WTC11 (cell line): Measurements from ENCODE around the gene BICD1. TPM values are rescaled to one million over a fixed set of nuclear protein-coding genes. Genes with fewer than 3 reads are reported as not detected.

Source experiments
- ATAC-seq: fragments of 200-7000 bp; cut with Tn5 transposase; 2 replicates; pipeline ENCODE4 v1.10.0; 2021; ENCODE audit warnings: mild to moderate bottlenecking, moderate library complexity
- CTCF ChIA-PET: fragments of 300-600 bp; sonication (Branson Sonifier 250); formaldehyde crosslinking; loops from one replicate; lab custom pipeline; 2021; ENCODE audit warnings: antibody characterized with exemption; lab: Charles Lee
- POLR2A ChIA-PET: fragments of 350-600 bp; sonication (Branson Sonifier 250); formaldehyde crosslinking; loops from one replicate; lab custom pipeline; 2021; ENCODE audit warnings: antibody characterized with exemption; lab: Charles Lee
- DNase-seq: peaks from one replicate; pipeline ENCODE4 v3.0.0; 2021; ENCODE audit warnings: low spot score
- H3K27ac Mint-ChIP-seq: 2 replicates; pipeline ENCODE4 v1.8.0; 2021; ENCODE audit warnings: mixed read lengths
- H3K27me3 Mint-ChIP-seq: 2 replicates; pipeline ENCODE4 v1.8.0; 2021; ENCODE audit warnings: low read depth, mild to moderate bottlenecking, moderate library complexity, mixed read lengths
- H3K36me3 Mint-ChIP-seq: 2 replicates; pipeline ENCODE4 v1.8.0; 2021; ENCODE audit warnings: mixed read lengths
- H3K4me1 Mint-ChIP-seq: 2 replicates; pipeline ENCODE4 v1.8.0; 2022; ENCODE audit warnings: mixed read lengths
- H3K4me3 Mint-ChIP-seq: 2 replicates; pipeline ENCODE4 v1.8.0; 2021; ENCODE audit warnings: mild to moderate bottlenecking, moderate library complexity, mixed read lengths
- H3K9me3 Mint-ChIP-seq: 2 replicates; pipeline ENCODE4 v1.8.0; 2021; ENCODE audit warnings: mixed read lengths
- CREB1 ChIP-seq: sonication (generic); formaldehyde crosslinking; IDR thresholded peaks from 2 replicates; pipeline ENCODE4 v1.8.0; 2023; ENCODE audit warnings: mild to moderate bottlenecking, missing genetic modification reagents
- EMX1 ChIP-seq: fragments of 250-450 bp; sonication (Bioruptor Pico); IDR thresholded peaks from 2 replicates; pipeline ENCODE4 v1.8.0; 2021; ENCODE audit warnings: mild to moderate bottlenecking
- ETV6 ChIP-seq: sonication (generic); formaldehyde crosslinking; IDR thresholded peaks from 2 replicates; pipeline ENCODE4 v1.8.1; 2022; ENCODE audit warnings: mild to moderate bottlenecking, missing genetic modification reagents
- FOXK1 ChIP-seq: sonication (generic); formaldehyde crosslinking; IDR thresholded peaks from 2 replicates; pipeline ENCODE4 v1.8.0; 2022; ENCODE audit warnings: mild to moderate bottlenecking, moderate library complexity, missing genetic modification reagents
- GABPB1 ChIP-seq: sonication (generic); formaldehyde crosslinking; IDR thresholded peaks from 2 replicates; pipeline ENCODE4 v1.8.1; 2023; ENCODE audit warnings: mild to moderate bottlenecking, missing genetic modification reagents
- JUN ChIP-seq: sonication (generic); formaldehyde crosslinking; IDR thresholded peaks from 2 replicates; pipeline ENCODE4 v1.8.0; 2023; ENCODE audit warnings: mild to moderate bottlenecking, missing genetic modification reagents
- NR1H2 ChIP-seq: sonication (generic); formaldehyde crosslinking; IDR thresholded peaks from 2 replicates; pipeline ENCODE4 v1.9.0; 2021; ENCODE audit warnings: mild to moderate bottlenecking, moderate library complexity, missing genetic modification reagents
- NR3C1 ChIP-seq: sonication (generic); formaldehyde crosslinking; conservative IDR thresholded peaks from 2 replicates; pipeline ENCODE4 v1.8.1; 2023; ENCODE audit warnings: low read depth, mild to moderate bottlenecking, missing genetic modification reagents
- SP1 ChIP-seq: sonication (generic); formaldehyde crosslinking; conservative IDR thresholded peaks from 2 replicates; pipeline ENCODE4 v1.8.1; 2022; ENCODE audit warnings: missing genetic modification reagents
- TEAD1 ChIP-seq: sonication (generic); formaldehyde crosslinking; IDR thresholded peaks from 2 replicates; pipeline ENCODE4 v1.8.0; 2022; ENCODE audit warnings: mild to moderate bottlenecking, missing genetic modification reagents
- TEAD4 ChIP-seq: sonication (generic); formaldehyde crosslinking; IDR thresholded peaks from 2 replicates; pipeline ENCODE4 v1.8.0; 2022; ENCODE audit warnings: mild to moderate bottlenecking, missing genetic modification reagents
- ZNF396 ChIP-seq: fragments of 250-450 bp; sonication (Bioruptor Pico); IDR thresholded peaks from 2 replicates; pipeline ENCODE4 v1.8.0; 2021; ENCODE audit warnings: mild to moderate bottlenecking, moderate library complexity, borderline replicate concordance
- total RNA-seq: library from RNA; stranded (reverse); gene quantifications from 3 replicates; pipeline ENCODE4 v1.2.3, GENCODE V29; 2021
- TF ChIP-seq, protein P1 (sequence below): sonication (generic); formaldehyde crosslinking; IDR thresholded peaks from 2 replicates; pipeline ENCODE4 v1.8.1; 2023; ENCODE audit warnings: mild to moderate bottlenecking, missing genetic modification reagents
- TF ChIP-seq, protein P2 (sequence below): sonication (generic); formaldehyde crosslinking; IDR thresholded peaks from 2 replicates; pipeline ENCODE4 v1.8.1; 2022; ENCODE audit warnings: mild to moderate bottlenecking, moderate library complexity, missing genetic modification reagents
- TF ChIP-seq, protein P3 (sequence below): sonication (generic); formaldehyde crosslinking; IDR thresholded peaks from 2 replicates; pipeline ENCODE4 v1.8.0; 2022; ENCODE audit warnings: mild to moderate bottlenecking, missing genetic modification reagents
- TF ChIP-seq, protein P4 (sequence below): sonication (generic); formaldehyde crosslinking; IDR thresholded peaks from 2 replicates; pipeline ENCODE4 v1.8.1; 2023; ENCODE audit warnings: mild to moderate bottlenecking, missing genetic modification reagents, borderline replicate concordance
- TF ChIP-seq, protein P5 (sequence below): sonication (generic); formaldehyde crosslinking; IDR thresholded peaks from 2 replicates; pipeline ENCODE4 v1.8.0; 2022; ENCODE audit warnings: missing genetic modification reagents
- TF ChIP-seq, protein P6 (sequence below): fragments of 250-450 bp; sonication (Bioruptor Pico); IDR thresholded peaks from 2 replicates; pipeline ENCODE4 v1.9.0; 2021; ENCODE audit warnings: mild to moderate bottlenecking
- TF ChIP-seq, protein P7 (sequence below): sonication (generic); formaldehyde crosslinking; IDR thresholded peaks from 2 replicates; pipeline ENCODE4 v1.8.0; 2022; ENCODE audit warnings: mild to moderate bottlenecking, missing genetic modification reagents
- TF ChIP-seq, protein P8 (sequence below): fragments of 250-450 bp; sonication (Bioruptor Pico); IDR thresholded peaks from 2 replicates; pipeline ENCODE4 v1.9.0; 2021; ENCODE audit warnings: mild to moderate bottlenecking

BICD1 gene
- total RNA-seq, 1 experiment from 2014 or later = 69.4 TPM

DNA sequence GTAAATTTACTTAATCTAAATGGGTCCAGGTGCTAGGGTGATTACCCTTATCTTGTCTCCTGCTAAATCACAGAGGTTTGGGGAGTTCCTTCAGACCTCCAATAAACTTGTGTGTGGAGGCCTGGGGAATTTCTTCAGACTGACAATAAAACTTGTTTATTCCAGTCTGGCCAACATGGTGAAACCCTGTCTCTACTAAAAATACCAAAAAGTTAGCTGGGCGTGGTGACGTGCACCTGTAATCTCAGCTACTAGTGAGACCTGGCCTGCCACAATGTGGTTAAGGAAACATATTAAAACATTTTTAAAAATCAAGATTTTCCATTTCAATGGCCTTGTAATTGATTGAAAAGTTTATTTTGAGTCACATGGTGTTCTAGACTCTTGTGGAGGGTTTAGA is 165.8 kb downstream of the BICD1 start:
- Mint-ChIP-seq H3K4me3 (no peak overlapping the region), H3K36me3 (no peaks in the 10 kb centered on the region), H3K27ac (no peak overlapping the region; the same call in none of the 2 replicates), H3K4me1 (peaks cover 37% of the 10 kb centered on the region), H3K27me3 (no peaks in the 10 kb centered on the region), H3K9me3 (no peaks in the 10 kb centered on the region)
- ATAC-seq (no peak), DNase-seq (no peak)
- ChIA-PET CTCF (interaction anchor here (1.7 kb wide), 1 partner anchor 11 kb away, joined by 8 read pairs; no protein-coding TSS in a partner anchor), POLR2A (no interaction called here)
- TF ChIP-seq NR1H2 (no peak), EMX1 (no peak), JUN (CRISPR knock-in tag) (no peak), ETV6 (CRISPR knock-in tag) (no peak), FOXK1 (CRISPR knock-in tag) (no peak)
- TF ChIP-seq, protein P1, sequence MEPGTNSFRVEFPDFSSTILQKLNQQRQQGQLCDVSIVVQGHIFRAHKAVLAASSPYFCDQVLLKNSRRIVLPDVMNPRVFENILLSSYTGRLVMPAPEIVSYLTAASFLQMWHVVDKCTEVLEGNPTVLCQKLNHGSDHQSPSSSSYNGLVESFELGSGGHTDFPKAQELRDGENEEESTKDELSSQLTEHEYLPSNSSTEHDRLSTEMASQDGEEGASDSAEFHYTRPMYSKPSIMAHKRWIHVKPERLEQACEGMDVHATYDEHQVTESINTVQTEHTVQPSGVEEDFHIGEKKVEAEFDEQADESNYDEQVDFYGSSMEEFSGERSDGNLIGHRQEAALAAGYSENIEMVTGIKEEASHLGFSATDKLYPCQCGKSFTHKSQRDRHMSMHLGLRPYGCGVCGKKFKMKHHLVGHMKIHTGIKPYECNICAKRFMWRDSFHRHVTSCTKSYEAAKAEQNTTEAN (CRISPR knock-in tag) = no peak

DNA sequence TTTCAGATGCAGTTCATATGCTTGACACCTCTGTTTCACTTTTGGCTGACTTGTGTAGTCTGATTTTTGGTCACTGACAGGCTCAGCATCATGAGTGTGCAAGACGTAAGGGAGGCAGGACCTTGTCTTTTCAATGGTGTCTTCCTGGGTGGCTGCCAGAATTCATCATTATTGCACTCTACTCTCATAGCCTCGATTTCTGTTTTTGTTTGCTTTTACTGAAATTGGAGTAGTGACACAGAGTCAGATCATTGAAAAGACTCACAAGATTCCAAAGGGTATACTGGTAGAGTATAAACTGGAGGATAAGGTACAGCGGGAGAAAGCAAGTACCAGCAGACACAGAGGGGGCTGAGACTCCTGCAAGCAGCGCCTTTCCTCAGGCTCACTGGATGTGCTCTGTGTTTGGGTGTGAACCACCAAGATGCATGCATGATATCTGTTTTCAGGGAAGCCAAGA is 166.4 kb downstream of the BICD1 start:
- Mint-ChIP-seq H3K27me3 (no peaks in the 10 kb centered on the region), H3K36me3 (no peaks in the 10 kb centered on the region), H3K9me3 (no peaks in the 10 kb centered on the region), H3K4me1 (peaks cover 37% of the 10 kb centered on the region), H3K27ac (peak overlapping the region; percentile 86), H3K4me3 (no peak overlapping the region)
- ChIA-PET POLR2A (interaction anchor here (0.6 kb wide), 1 partner anchor 239 kb away, joined by 3 read pairs; no protein-coding TSS in a partner anchor), CTCF (interaction anchor here (0.6 to 1.7 kb wide), 2 partner anchors 11 to 35 kb away, joined by 3 to 5 read pairs; no protein-coding TSS in a partner anchor)
- ATAC-seq (peak; percentile 10; the same call in 1 of the 2 replicates), DNase-seq (no peak)
- TF ChIP-seq, protein P2, sequence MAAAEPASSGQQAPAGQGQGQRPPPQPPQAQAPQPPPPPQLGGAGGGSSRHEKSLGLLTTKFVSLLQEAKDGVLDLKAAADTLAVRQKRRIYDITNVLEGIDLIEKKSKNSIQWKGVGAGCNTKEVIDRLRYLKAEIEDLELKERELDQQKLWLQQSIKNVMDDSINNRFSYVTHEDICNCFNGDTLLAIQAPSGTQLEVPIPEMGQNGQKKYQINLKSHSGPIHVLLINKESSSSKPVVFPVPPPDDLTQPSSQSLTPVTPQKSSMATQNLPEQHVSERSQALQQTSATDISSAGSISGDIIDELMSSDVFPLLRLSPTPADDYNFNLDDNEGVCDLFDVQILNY (CRISPR knock-in tag) = no peak
- TF ChIP-seq, protein P3, sequence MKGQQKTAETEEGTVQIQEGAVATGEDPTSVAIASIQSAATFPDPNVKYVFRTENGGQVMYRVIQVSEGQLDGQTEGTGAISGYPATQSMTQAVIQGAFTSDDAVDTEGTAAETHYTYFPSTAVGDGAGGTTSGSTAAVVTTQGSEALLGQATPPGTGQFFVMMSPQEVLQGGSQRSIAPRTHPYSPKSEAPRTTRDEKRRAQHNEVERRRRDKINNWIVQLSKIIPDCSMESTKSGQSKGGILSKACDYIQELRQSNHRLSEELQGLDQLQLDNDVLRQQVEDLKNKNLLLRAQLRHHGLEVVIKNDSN = no peak
- TF ChIP-seq, protein P4, sequence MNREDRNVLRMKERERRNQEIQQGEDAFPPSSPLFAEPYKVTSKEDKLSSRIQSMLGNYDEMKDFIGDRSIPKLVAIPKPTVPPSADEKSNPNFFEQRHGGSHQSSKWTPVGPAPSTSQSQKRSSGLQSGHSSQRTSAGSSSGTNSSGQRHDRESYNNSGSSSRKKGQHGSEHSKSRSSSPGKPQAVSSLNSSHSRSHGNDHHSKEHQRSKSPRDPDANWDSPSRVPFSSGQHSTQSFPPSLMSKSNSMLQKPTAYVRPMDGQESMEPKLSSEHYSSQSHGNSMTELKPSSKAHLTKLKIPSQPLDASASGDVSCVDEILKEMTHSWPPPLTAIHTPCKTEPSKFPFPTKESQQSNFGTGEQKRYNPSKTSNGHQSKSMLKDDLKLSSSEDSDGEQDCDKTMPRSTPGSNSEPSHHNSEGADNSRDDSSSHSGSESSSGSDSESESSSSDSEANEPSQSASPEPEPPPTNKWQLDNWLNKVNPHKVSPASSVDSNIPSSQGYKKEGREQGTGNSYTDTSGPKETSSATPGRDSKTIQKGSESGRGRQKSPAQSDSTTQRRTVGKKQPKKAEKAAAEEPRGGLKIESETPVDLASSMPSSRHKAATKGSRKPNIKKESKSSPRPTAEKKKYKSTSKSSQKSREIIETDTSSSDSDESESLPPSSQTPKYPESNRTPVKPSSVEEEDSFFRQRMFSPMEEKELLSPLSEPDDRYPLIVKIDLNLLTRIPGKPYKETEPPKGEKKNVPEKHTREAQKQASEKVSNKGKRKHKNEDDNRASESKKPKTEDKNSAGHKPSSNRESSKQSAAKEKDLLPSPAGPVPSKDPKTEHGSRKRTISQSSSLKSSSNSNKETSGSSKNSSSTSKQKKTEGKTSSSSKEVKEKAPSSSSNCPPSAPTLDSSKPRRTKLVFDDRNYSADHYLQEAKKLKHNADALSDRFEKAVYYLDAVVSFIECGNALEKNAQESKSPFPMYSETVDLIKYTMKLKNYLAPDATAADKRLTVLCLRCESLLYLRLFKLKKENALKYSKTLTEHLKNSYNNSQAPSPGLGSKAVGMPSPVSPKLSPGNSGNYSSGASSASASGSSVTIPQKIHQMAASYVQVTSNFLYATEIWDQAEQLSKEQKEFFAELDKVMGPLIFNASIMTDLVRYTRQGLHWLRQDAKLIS (CRISPR knock-in tag) = no peak
- TF ChIP-seq CREB1 (CRISPR knock-in tag) (no peak), ETV6 (CRISPR knock-in tag) (no peak), ZNF396 (no peak), SP1 (no peak), TEAD1 (no peak), GABPB1 (no peak), NR3C1 (no peak), TEAD4 (no peak), NR1H2 (no peak)
- TF ChIP-seq, protein P5, sequence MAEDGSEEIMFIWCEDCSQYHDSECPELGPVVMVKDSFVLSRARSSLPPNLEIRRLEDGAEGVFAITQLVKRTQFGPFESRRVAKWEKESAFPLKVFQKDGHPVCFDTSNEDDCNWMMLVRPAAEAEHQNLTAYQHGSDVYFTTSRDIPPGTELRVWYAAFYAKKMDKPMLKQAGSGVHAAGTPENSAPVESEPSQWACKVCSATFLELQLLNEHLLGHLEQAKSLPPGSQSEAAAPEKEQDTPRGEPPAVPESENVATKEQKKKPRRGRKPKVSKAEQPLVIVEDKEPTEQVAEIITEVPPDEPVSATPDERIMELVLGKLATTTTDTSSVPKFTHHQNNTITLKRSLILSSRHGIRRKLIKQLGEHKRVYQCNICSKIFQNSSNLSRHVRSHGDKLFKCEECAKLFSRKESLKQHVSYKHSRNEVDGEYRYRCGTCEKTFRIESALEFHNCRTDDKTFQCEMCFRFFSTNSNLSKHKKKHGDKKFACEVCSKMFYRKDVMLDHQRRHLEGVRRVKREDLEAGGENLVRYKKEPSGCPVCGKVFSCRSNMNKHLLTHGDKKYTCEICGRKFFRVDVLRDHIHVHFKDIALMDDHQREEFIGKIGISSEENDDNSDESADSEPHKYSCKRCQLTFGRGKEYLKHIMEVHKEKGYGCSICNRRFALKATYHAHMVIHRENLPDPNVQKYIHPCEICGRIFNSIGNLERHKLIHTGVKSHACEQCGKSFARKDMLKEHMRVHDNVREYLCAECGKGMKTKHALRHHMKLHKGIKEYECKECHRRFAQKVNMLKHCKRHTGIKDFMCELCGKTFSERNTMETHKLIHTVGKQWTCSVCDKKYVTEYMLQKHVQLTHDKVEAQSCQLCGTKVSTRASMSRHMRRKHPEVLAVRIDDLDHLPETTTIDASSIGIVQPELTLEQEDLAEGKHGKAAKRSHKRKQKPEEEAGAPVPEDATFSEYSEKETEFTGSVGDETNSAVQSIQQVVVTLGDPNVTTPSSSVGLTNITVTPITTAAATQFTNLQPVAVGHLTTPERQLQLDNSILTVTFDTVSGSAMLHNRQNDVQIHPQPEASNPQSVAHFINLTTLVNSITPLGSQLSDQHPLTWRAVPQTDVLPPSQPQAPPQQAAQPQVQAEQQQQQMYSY = no peak
- TF ChIP-seq, protein P6, sequence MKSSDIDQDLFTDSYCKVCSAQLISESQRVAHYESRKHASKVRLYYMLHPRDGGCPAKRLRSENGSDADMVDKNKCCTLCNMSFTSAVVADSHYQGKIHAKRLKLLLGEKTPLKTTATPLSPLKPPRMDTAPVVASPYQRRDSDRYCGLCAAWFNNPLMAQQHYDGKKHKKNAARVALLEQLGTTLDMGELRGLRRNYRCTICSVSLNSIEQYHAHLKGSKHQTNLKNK (CRISPR knock-in tag) = no peak
- TF ChIP-seq, protein P7, sequence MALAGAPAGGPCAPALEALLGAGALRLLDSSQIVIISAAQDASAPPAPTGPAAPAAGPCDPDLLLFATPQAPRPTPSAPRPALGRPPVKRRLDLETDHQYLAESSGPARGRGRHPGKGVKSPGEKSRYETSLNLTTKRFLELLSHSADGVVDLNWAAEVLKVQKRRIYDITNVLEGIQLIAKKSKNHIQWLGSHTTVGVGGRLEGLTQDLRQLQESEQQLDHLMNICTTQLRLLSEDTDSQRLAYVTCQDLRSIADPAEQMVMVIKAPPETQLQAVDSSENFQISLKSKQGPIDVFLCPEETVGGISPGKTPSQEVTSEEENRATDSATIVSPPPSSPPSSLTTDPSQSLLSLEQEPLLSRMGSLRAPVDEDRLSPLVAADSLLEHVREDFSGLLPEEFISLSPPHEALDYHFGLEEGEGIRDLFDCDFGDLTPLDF (CRISPR knock-in tag) = no peak
- TF ChIP-seq, protein P8, sequence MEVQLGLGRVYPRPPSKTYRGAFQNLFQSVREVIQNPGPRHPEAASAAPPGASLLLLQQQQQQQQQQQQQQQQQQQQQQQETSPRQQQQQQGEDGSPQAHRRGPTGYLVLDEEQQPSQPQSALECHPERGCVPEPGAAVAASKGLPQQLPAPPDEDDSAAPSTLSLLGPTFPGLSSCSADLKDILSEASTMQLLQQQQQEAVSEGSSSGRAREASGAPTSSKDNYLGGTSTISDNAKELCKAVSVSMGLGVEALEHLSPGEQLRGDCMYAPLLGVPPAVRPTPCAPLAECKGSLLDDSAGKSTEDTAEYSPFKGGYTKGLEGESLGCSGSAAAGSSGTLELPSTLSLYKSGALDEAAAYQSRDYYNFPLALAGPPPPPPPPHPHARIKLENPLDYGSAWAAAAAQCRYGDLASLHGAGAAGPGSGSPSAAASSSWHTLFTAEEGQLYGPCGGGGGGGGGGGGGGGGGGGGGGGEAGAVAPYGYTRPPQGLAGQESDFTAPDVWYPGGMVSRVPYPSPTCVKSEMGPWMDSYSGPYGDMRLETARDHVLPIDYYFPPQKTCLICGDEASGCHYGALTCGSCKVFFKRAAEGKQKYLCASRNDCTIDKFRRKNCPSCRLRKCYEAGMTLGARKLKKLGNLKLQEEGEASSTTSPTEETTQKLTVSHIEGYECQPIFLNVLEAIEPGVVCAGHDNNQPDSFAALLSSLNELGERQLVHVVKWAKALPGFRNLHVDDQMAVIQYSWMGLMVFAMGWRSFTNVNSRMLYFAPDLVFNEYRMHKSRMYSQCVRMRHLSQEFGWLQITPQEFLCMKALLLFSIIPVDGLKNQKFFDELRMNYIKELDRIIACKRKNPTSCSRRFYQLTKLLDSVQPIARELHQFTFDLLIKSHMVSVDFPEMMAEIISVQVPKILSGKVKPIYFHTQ = no peak
